DOHH2 (cell line): ENCODE results near the gene NPEPL1.
A peak's percentile ranks its signal among the peaks of the same experiment; 100 is the strongest.
"Not testable (repeated sequence)": the region's sequence is repeated elsewhere in the genome, so short reads cannot be mapped to it uniquely, and the experiment has no call there.

Experiments
- H3F3A ChIP-seq: fragments of 200-600 bp; sonication (generic), shearing (Covaris generic); 2 replicates; pipeline ENCODE4 v1.6.0; 2016; ENCODE audit warnings: antibody characterized with exemption, mild to moderate bottlenecking; ENCODE audit not compliant: control insufficient read depth, insufficient read depth
- H3K27ac ChIP-seq: fragments of 200-600 bp; sonication (generic); 2 replicates; pipeline ENCODE4 v1.5.1; 2014; ENCODE audit warnings: low read depth, mild to moderate bottlenecking, low read length, moderate library complexity
- H3K27me3 ChIP-seq: fragments of 200-600 bp; sonication (generic); 2 replicates; pipeline ENCODE4 v1.6.1; 2014; ENCODE audit warnings: mild to moderate bottlenecking, low read length, mixed read lengths; ENCODE audit not compliant: control insufficient read depth
- H3K36me3 ChIP-seq: fragments of 200-600 bp; sonication (generic); 2 replicates; pipeline ENCODE4 v1.6.1; 2014; ENCODE audit warnings: mild to moderate bottlenecking, low read length, moderate library complexity, mixed read lengths; ENCODE audit not compliant: control insufficient read depth
- H3K4me1 ChIP-seq: fragments of 200-600 bp; sonication (generic); 2 replicates; pipeline ENCODE4 v1.6.1; 2014; ENCODE audit warnings: mild to moderate bottlenecking, low read length, mixed read lengths; ENCODE audit not compliant: control insufficient read depth
- H3K4me2 ChIP-seq: fragments of 200-600 bp; sonication (generic); 2 replicates; pipeline ENCODE4 v1.6.0; 2014; ENCODE audit warnings: mild to moderate bottlenecking, low read length, moderate library complexity
- H3K4me3 ChIP-seq: fragments of 200-600 bp; sonication (generic); 2 replicates; pipeline ENCODE4 v1.5.1; 2014; ENCODE audit warnings: mild to moderate bottlenecking, low read length, mixed read lengths
- H3K79me2 ChIP-seq: fragments of 200-600 bp; sonication (generic); 2 replicates; pipeline ENCODE4 v1.6.1; 2014; ENCODE audit warnings: mild to moderate bottlenecking, low read length, mixed read lengths; ENCODE audit not compliant: control insufficient read depth
- H3K9me2 ChIP-seq: fragments of 200-600 bp; sonication (generic); replicated peaks from 2 replicates; pipeline ENCODE4 v1.6.1; 2014; ENCODE audit warnings: mild to moderate bottlenecking, low read length, mixed read lengths; ENCODE audit not compliant: control insufficient read depth
- H3K9me3 ChIP-seq: fragments of 200-600 bp; sonication (generic); 2 replicates; pipeline ENCODE4 v1.6.1; 2014; ENCODE audit warnings: antibody characterized with exemption, low read length, mixed read lengths; ENCODE audit not compliant: control insufficient read depth, insufficient read depth
- H4K20me1 ChIP-seq: fragments of 200-600 bp; sonication (generic); 2 replicates; pipeline ENCODE4 v1.6.0; 2014; ENCODE audit warnings: low read depth, mild to moderate bottlenecking, antibody characterized with exemption, low read length, moderate library complexity; ENCODE audit not compliant: control insufficient read depth, insufficient read depth
- CTCF ChIP-seq: fragments of 200-600 bp; sonication (generic); IDR thresholded peaks from one replicate; pipeline ENCODE4 v1.5.1; 2014; ENCODE audit warnings: antibody characterized with exemption, mild to moderate bottlenecking, low read depth, low read length; ENCODE audit not compliant: poor library complexity, severe bottlenecking
- EZH2phosphoT487 ChIP-seq: fragments of 200-600 bp; sonication (generic); IDR thresholded peaks from 2 replicates; pipeline ENCODE4 v1.6.1; 2017; ENCODE audit warnings: borderline replicate concordance, mild to moderate bottlenecking, antibody characterized with exemption, low read length, moderate library complexity, mixed read lengths

Gene NPEPL1

GRCh38 chr20:58692579-58693225 is at the start of gene NPEPL1:
NPEPL1 (plus strand) TSS chr20:58692800; CDS start chr20:58692901, 101 bp downstream.
- no peaks in the 10 kb centered on the region for H3K9me3 ChIP-seq
- peaks cover 6% of the 10 kb centered on the region; the same call in 1 of the 2 replicates for H3K4me1 ChIP-seq
- TF ChIP-seq CTCF (no peak), EZH2phosphoT487 (no peak)
- no peaks in the 10 kb centered on the region for H4K20me1 ChIP-seq
- H3K27ac ChIP-seq: no peak within 1 kb of the TSS
- peak within 1 kb of the TSS; percentile 46 for H3K4me3 ChIP-seq
- H3K9me2 ChIP-seq: no peaks in the 10 kb centered on the region
- H3K79me2 ChIP-seq: no peaks in the 10 kb centered on the region
- H3K27me3 ChIP-seq: no peaks in the 10 kb centered on the region
- peak within 1 kb of the TSS; percentile 55 for H3K4me2 ChIP-seq
- H3K36me3 ChIP-seq: no peaks in the 10 kb centered on the region
- 0 out of 2 replicates have a peak, but pooled peaks cover 3% of the 10 kb centered on the region for H3F3A ChIP-seq

- not testable (repeated sequence) for H3K79me2 ChIP-seq, H4K20me1 ChIP-seq, H3K27ac ChIP-seq, H3K4me2 ChIP-seq, H3K4me1 ChIP-seq, H3K9me2 ChIP-seq, H3F3A ChIP-seq, H3K36me3 ChIP-seq, H3K9me3 ChIP-seq, H3K4me3 ChIP-seq
- peaks cover 49% of the 10 kb centered on the region for H3K27me3 ChIP-seq
Observed at GRCh38 chr20:58642896-58643295, 49.7 kb upstream of the NPEPL1 start.

- no peak for TF ChIP-seq EZH2phosphoT487
- TF ChIP-seq CTCF: no peak
- Histone ChIP-seq H3K79me2 (no peaks in the 10 kb centered on the region), H3F3A (no peaks in the 10 kb centered on the region), H4K20me1 (no peaks in the 10 kb centered on the region), H3K4me1 (peaks cover 11% of the 10 kb centered on the region), H3K9me2 (no peaks in the 10 kb centered on the region), H3K27me3 (peaks cover 39% of the 10 kb centered on the region), H3K4me2 (no peak overlapping the region), H3K36me3 (no peaks in the 10 kb centered on the region), H3K9me3 (no peaks in the 10 kb centered on the region), H3K27ac (no peak overlapping the region), H3K4me3 (no peak overlapping the region)
Observed at GRCh38 chr20:58645412-58645968, 47.1 kb upstream of the NPEPL1 start.

GRCh38 chr20:58646257-58646656 is 46.3 kb upstream of the NPEPL1 start:
- no peaks in the 10 kb centered on the region for H3K9me2 ChIP-seq
- H3F3A ChIP-seq: no peaks in the 10 kb centered on the region
- no peak for TF ChIP-seq CTCF
- TF ChIP-seq EZH2phosphoT487: no peak
- H4K20me1 ChIP-seq: no peaks in the 10 kb centered on the region
- H3K36me3 ChIP-seq: peaks cover under 1% of the 10 kb centered on the region
- no peak overlapping the region for H3K27ac ChIP-seq
- no peak overlapping the region for H3K4me2 ChIP-seq
- peaks cover 11% of the 10 kb centered on the region for H3K4me1 ChIP-seq
- H3K4me3 ChIP-seq: no peak overlapping the region
- H3K27me3 ChIP-seq: peaks cover 31% of the 10 kb centered on the region
- H3K9me3 ChIP-seq: no peaks in the 10 kb centered on the region
- H3K79me2 ChIP-seq: peaks cover 2% of the 10 kb centered on the region
